Caco-2 (cell line): ENCODE results near the gene NUDT13. TPM values are rescaled to one million over a fixed set of nuclear protein-coding genes. Genes with fewer than 3 reads are reported as not detected.
A peak's percentile ranks its signal among the peaks of the same experiment; 100 is the strongest.

Source experiments
- BruUV-seq: library from RNA; stranded (reverse); fragments of 400-500 nt; replicated peaks from 2 replicates; lab custom pipeline; 2021; lab: Mats Ljungman, UMichigan
- CTCF ChIA-PET: fragments of 300-600 bp; sonication (Branson Sonifier 250); formaldehyde crosslinking; loops from one replicate; lab custom pipeline; 2022; ENCODE audit warnings: antibody characterized with exemption; lab: Charles Lee
- POLR2A ChIA-PET: fragments of 300-600 bp; sonication (Branson Sonifier 250); formaldehyde crosslinking; loops from one replicate; lab custom pipeline; 2022; ENCODE audit warnings: antibody characterized with exemption; lab: Charles Lee
- DNase-seq, 2 experiments: peaks; one replicate each; pipeline versions ENCODE4 v3.0.0 to v3.0.0-alpha.2; 2020 to 2022
- H3K27me3 ChIP-seq: replicated peaks from 2 replicates; pipeline ENCODE4 v1.6.0; 2011; ENCODE audit warnings: low read length; ENCODE audit not compliant: control insufficient read depth, insufficient read depth
- H3K36me3 ChIP-seq: 2 replicates; pipeline ENCODE4 v1.5.1; 2011; ENCODE audit warnings: low read length; ENCODE audit not compliant: control insufficient read depth, insufficient read depth
- H3K4me1 ChIP-seq: fragments of 250-450 bp; sonication (Bioruptor Pico); 2 replicates; pipeline ENCODE4 v1.5.1; 2020; ENCODE audit warnings: mild to moderate bottlenecking
- H3K4me3 ChIP-seq: 2 replicates; pipeline ENCODE4 v1.5.1; 2011; ENCODE audit warnings: low read depth, mild to moderate bottlenecking, control low read depth, low read length
- H3K9me3 ChIP-seq: fragments of 250-450 bp; sonication (Bioruptor Pico); 2 replicates; pipeline ENCODE4 v1.5.1; 2020; ENCODE audit warnings: mild to moderate bottlenecking, moderate library complexity
- H3K27ac Mint-ChIP-seq: one replicate; pipeline ENCODE4 v1.8.0; 2022; ENCODE audit warnings: mixed read lengths; ENCODE audit not compliant: unreplicated experiment
- H3K27me3 Mint-ChIP-seq: one replicate; pipeline ENCODE4 v1.8.0; 2022; ENCODE audit warnings: mixed read lengths; ENCODE audit not compliant: insufficient read depth, unreplicated experiment
- H3K36me3 Mint-ChIP-seq: one replicate; pipeline ENCODE4 v1.8.0; 2022; ENCODE audit warnings: mild to moderate bottlenecking, mixed read lengths; ENCODE audit not compliant: insufficient read depth, unreplicated experiment
- H3K4me1 Mint-ChIP-seq: one replicate; pipeline ENCODE4 v1.8.0; 2022; ENCODE audit warnings: low read depth, mixed read lengths; ENCODE audit not compliant: unreplicated experiment
- H3K4me3 Mint-ChIP-seq: one replicate; pipeline ENCODE4 v1.8.0; 2022; ENCODE audit warnings: mild to moderate bottlenecking, moderate library complexity, mixed read lengths; ENCODE audit not compliant: unreplicated experiment
- H3K9me3 Mint-ChIP-seq: one replicate; pipeline ENCODE4 v1.8.0; 2022; ENCODE audit warnings: mixed read lengths; ENCODE audit not compliant: unreplicated experiment
- CTCF ChIP-seq, 2 experiments: fragments of 200-600 bp in 1 of 2; IDR thresholded peaks; 1 replicate in 1 of 2; 2 replicates in 1 of 2; pipeline versions ENCODE4 v1.5.1 to v1.8.0; 2011 to 2022; ENCODE audit warnings: antibody characterized with exemption in 1 of 2, control low read depth in 1 of 2, inconsistent platforms in 1 of 2, low read depth in 1 of 2, low read length in 1 of 2, mild to moderate bottlenecking in 1 of 2, moderate library complexity in 1 of 2; ENCODE audit not compliant: insufficient read depth in 1 of 2, severe bottlenecking in 1 of 2, unreplicated experiment in 1 of 2
- intact Hi-C: fragments of 100-400 bp; cut with micrococcal nuclease; formaldehyde crosslinking; loops from one replicate; pipeline ENCODE4 v1.10.0; 2022; ENCODE audit not compliant: unreplicated experiment
- total RNA-seq: library from RNA; stranded (reverse); gene quantifications from 2 replicates; pipeline ENCODE4 v1.2.3, GENCODE V29; 2022

The NUDT13 gene
- total RNA-seq, 1 experiment from 2014 or later = 6.5 TPM

- H3K9me3 Mint-ChIP-seq = no peaks in the 10 kb centered on the region
- peaks cover 14% of the 10 kb centered on the region for H3K4me1 Mint-ChIP-seq
- no peak for TF ChIP-seq CTCF (IDR thresholded peaks at IDR 0.05; ENCODE audit: insufficient read depth in 1 of 2, low read depth in 1 of 2, low read length in 1 of 2, severe bottlenecking in 1 of 2, unreplicated experiment in 1 of 2)
- no peak for DNase-seq
- H3K4me3 Mint-ChIP-seq = peak overlapping the region; percentile 94
- no peaks in the 10 kb centered on the region for H3K27me3 ChIP-seq
- BruUV-seq = TSS peak; percentile 71
- H3K36me3 ChIP-seq = no peaks in the 10 kb centered on the region
- CTCF ChIA-PET = interaction anchor here (0.5 to 1.5 kb wide), 7 partner anchors 11 to 861 kb away, joined by 3 to 20 read pairs (median 5); partner anchors contain the start of genes DNAJC9 and P4HA1
- H3K27me3 Mint-ChIP-seq = no peaks in the 10 kb centered on the region
- H3K36me3 Mint-ChIP-seq = peaks cover 42% of the 10 kb centered on the region
- POLR2A ChIA-PET = interaction anchor here (0.5 to 3.0 kb wide), 11 partner anchors 9 to 997 kb away, joined by 3 to 29 read pairs (median 3); partner anchors contain the start of genes DNAJC9, MRPS16 and P4HA1
- intact Hi-C loops = loop anchor here (1.0 to 5.0 kb wide), 6 partner anchors 36 to 84 kb away; partner anchors contain the start of genes DNAJC9, MRPS16, NUDT13 and P4HA1
- no peaks in the 10 kb centered on the region for H3K9me3 ChIP-seq
- H3K4me1 ChIP-seq = peaks cover 10% of the 10 kb centered on the region; the same call in 1 of the 2 replicates
- H3K27ac Mint-ChIP-seq = peak overlapping the region; percentile 98
- peak overlapping the region; percentile 82 for H3K4me3 ChIP-seq
These were observed 58.2 kb downstream of the NUDT13 start for GRCh38 chr10:73168465-73168803.

- no peaks in the 10 kb centered on the region for H3K27me3 Mint-ChIP-seq
- POLR2A ChIA-PET = interaction anchor here (0.6 to 3.0 kb wide), 4 partner anchors 48 to 215 kb away, joined by 3 to 20 read pairs (median 10); partner anchors contain the start of genes DNAJC9, P4HA1 and PLA2G12B
- peaks cover 14% of the 10 kb centered on the region for H3K4me1 Mint-ChIP-seq
These were observed 59.1 kb downstream of the NUDT13 start for GRCh38 chr10:73169320-73169719.

GRCh38 chr10:73172867-73173266 lies 62.6 kb downstream of the NUDT13 start:
- ChIA-PET CTCF (no interaction called here), POLR2A (no interaction called here)
- H3K27ac Mint-ChIP-seq = no peak overlapping the region

More at GRCh38 chr10:73169320-73169719, 59.1 kb downstream of the NUDT13 start:
- no peak overlapping the region for H3K27ac Mint-ChIP-seq
- no peak for DNase-seq
- no peaks in the 10 kb centered on the region for H3K9me3 Mint-ChIP-seq
- no peak for TF ChIP-seq CTCF (IDR thresholded peaks at IDR 0.05; ENCODE audit: insufficient read depth in 1 of 2, low read depth in 1 of 2, low read length in 1 of 2, severe bottlenecking in 1 of 2, unreplicated experiment in 1 of 2)
- no peaks in the 10 kb centered on the region for H3K27me3 ChIP-seq
- H3K36me3 Mint-ChIP-seq = peaks cover 36% of the 10 kb centered on the region
- H3K36me3 ChIP-seq = no peaks in the 10 kb centered on the region
- CTCF ChIA-PET = interaction anchor here (0.6 to 1.5 kb wide), 3 partner anchors 14 to 214 kb away, joined by 3 to 20 read pairs (median 3); partner anchors contain the start of gene P4HA1
- intact Hi-C loops = loop anchor here (2.0 to 5.0 kb wide), 3 partner anchors 37 to 73 kb away; partner anchors contain the start of genes NUDT13 and P4HA1
- H3K4me3 ChIP-seq = peak overlapping the region; percentile 82
- H3K4me1 ChIP-seq = peaks cover 10% of the 10 kb centered on the region; the same call in 1 of the 2 replicates
- no TSS peak for BruUV-seq
- peak overlapping the region; percentile 94 for H3K4me3 Mint-ChIP-seq
- no peaks in the 10 kb centered on the region for H3K9me3 ChIP-seq

More at GRCh38 chr10:73172867-73173266, 62.6 kb downstream of the NUDT13 start:
- Mint-ChIP-seq H3K4me1 (no peaks in the 10 kb centered on the region), H3K4me3 (no peak overlapping the region), H3K27me3 (no peaks in the 10 kb centered on the region), H3K9me3 (no peaks in the 10 kb centered on the region), H3K36me3 (peaks cover 11% of the 10 kb centered on the region)
- Histone ChIP-seq H3K4me1 (no peaks in the 10 kb centered on the region), H3K9me3 (no peaks in the 10 kb centered on the region), H3K4me3 (no peak overlapping the region), H3K36me3 (no peaks in the 10 kb centered on the region), H3K27me3 (no peaks in the 10 kb centered on the region)
- intact Hi-C loops = no loop called here
- DNase-seq = no peak
- BruUV-seq = no TSS peak
- TF ChIP-seq CTCF (IDR thresholded peaks at IDR 0.05; ENCODE audit: insufficient read depth in 1 of 2, low read depth in 1 of 2, low read length in 1 of 2, severe bottlenecking in 1 of 2, unreplicated experiment in 1 of 2) = no peak
